ENCODE results near the gene COL23A1.

Gene COL23A1

DNA sequence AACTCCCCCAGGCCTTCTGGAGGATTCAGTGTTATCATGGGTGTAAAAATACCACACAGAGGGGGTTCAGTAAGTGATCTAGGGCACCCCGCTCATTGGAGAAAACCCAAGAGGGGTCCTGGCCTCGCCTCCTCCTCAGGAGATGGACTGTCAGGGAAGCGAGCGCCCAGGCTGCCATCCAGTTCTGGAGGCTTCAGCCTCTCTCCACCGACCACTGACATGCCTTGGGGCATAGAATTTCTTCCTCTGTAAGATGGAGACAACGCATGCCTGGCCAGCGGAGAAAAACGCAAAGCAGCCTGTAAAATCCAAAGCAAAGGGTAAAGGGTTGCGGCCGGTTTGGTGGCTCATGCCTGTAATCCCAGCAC lies 165.4 kb downstream of the COL23A1 start:
- DNase-seq (ENCODE audit: low read depth, low spot score): peak; percentile 69

DNA sequence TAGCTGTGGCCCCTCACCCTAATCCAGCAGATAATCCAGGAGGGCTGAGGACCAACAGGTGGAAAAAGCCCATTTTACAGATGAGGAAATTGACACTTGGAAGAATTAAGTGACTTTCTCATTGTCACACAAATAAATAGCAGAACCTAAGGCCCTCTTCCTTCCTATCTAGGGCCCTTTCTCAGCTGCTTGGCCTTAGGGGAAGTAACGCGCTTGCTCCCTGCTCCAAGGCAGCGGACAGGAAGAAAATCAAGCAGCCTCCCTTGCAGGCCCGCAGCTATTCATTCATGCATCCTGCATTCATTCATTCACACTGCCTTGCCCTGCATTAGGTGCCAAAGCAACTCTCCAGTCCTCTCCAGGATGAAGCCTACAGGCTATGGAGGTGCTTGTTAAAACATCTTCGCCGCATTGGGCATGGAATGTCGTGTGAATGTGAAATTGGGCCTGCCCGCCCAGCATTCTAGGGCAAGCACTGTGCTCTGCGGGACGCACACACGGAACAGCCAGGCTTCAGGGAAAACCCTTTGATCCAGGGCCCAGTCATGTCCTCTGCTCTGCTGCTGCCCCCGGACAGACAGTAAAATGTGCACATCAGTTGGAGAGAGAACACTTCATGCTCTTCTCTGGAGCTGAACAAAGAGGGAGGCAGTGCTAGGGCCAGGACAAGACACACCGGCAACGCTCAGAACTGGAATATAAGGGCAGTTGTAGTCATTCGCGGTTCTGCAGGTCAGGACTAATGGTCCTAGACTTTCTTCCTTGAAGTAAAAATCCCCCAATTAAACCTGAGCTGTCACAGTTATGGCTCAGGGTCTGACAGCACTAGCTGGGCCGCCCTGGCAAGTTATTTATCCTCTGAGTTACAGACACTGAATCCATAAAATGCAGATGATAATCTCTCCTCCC lies 166.0 kb downstream of the COL23A1 start:
- peak; percentile 37 for DNase-seq (ENCODE audit: low read depth, low spot score)

DNA sequence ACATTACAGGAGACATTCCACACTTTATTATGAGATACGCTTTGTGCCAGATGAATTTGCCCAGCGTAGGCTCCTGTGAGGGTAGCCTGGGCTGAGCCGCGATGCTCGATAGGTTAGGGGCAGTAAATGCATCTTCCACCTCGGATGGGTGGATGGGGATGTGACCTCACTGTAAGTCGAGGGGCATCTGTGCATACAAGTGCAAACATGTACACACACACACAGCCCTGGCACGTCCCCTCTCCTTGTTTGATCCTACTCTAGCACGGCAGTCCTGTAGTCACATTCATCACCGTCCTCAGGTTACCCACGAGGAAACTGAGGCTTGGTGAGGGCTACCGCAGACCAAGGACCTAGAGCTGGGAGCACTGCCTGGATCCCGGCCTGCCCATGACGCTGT lies 166.8 kb downstream of the COL23A1 start:
- no peak for DNase-seq (ENCODE audit: low read depth, low spot score)

DNA sequence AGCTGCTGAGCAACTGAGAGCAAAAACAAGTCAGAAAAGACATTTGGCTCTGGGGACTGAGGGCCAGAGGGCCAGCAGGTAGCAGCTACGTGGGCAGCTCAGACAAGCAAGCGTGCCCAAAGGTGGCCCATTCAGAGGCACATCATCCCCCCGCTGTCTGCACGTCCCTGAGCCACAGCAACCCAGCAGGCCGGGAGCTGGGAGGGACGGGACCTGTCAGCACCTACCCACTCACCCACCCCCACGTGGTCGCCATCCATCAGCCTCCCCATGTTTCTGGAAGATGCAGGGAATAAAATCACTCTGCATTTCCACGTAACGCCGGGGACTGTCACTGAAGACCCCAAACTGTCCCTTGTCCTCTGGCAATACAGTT lies 167.8 kb downstream of the COL23A1 start:
- no peak for DNase-seq (ENCODE audit: low read depth, low spot score)

DNA sequence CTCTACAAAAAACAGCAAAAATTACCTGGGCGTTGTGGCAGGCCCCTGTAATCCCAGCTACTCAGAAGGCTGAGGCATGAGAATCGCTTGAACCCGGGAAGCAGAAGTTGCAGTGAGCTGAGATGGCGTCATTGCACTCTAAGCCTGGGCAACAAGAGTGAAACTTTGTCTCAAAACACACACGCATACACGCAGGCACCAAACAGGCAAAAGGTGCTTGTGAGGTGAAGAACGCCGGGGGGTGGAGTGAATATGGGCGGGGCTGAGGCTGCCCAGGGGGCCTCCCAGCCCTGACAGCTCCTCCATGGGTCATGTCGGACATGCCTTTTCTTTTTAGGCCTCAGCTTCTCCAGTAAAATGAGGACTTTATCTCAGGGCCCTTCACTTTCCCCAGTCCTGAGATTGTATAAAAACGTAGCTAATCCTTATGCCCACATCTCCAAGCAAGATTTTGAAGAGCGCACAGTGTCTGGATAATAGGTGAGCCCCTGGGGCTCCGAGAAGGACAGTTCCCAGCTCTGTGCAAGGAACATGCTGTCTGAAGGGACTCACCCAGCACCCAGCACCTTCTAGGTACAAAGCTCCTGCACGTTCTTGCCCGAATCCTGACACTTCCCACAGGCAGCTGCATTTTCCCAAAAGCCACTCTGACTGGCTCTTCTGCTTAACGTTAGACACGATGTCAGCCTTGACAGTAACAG lies 168.3 kb downstream of the COL23A1 start:
- peak; percentile 23 for DNase-seq (ENCODE audit: low read depth, low spot score)

DNA sequence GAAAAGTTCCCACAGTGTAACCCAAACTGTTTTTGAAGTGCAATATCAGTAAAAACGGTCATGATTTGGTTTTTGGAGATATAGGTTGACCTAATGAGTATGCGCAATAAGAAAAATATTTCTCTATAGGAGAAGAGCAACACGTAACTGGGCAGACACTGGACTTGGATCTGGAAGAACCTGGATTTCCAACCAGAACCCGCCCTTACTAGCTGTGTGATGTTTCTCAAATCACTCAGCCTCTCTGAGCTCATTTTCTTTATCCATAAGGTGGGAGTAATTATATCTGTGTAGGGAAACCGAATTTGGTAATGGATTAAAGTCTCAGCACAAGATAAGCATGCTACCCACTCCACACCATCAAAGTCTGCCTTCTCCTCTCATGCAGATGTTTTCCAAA lies 169.1 kb downstream of the COL23A1 start:
- no peak for DNase-seq (ENCODE audit: low read depth, low spot score)

DNA sequence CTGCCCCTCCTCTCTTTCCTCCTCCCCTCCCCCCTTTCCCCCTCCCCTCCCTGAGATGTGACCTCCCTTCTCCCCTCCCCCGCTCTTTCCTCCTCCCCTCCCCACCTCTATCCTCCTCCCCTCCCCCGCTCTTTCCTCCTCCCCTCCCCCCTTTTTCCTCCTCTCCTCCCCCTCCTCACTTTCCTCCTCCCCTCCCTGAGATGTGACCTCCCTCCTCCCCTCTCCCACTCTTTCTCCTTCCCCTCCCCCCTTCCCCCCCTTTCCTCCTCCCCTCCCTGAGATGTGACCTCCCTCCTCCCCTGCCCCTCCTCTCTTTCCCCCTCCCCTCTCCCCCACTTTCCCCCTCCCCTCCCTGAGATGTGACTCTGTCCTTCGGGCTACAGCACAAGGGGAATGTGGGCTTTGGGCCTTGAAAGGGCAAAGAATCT lies 169.8 kb downstream of the COL23A1 start:
- no peak for DNase-seq (ENCODE audit: low read depth, low spot score)

DNA sequence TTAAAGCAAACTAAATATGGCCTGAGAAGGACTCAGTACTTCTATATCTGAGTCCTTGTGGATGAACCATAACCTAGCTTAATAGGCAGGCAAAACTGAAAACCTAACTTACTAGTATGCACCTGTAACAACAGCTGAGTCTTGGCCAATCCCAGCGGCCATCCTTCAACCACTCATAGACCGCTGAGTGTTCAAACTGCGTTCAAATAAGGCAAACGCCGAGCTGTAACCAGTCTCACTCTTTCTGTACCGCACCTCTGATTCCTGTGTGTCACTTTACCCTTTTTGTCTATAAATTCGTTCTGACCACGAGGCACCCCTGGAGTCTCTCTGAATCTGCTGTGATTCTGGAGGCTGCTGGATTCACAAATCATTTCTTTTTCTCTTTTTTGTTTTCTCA lies 170.5 kb downstream of the COL23A1 start:
- no peak for DNase-seq (ENCODE audit: low read depth, low spot score)

DNA sequence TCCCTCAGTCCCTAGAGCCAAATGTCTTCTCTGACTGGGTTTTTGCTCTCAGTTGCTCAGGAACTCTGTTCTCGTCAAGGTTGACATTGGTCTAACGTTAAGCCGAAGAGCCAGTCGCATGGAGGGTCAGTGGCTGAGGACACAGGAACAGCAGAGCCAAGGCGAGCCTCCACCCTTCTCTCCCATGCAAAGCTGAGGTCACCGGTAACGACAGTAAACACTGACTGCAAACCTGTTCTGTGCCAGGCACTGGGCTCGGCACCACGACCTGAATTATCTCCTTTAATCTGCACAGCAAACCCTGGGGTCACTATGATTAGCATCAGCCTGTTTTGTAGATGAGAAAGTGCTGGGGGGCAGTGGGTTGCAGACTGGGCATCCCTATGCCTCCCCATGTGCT lies 171.0 kb downstream of the COL23A1 start:
- no peak for DNase-seq (ENCODE audit: low read depth, low spot score)

DNA sequence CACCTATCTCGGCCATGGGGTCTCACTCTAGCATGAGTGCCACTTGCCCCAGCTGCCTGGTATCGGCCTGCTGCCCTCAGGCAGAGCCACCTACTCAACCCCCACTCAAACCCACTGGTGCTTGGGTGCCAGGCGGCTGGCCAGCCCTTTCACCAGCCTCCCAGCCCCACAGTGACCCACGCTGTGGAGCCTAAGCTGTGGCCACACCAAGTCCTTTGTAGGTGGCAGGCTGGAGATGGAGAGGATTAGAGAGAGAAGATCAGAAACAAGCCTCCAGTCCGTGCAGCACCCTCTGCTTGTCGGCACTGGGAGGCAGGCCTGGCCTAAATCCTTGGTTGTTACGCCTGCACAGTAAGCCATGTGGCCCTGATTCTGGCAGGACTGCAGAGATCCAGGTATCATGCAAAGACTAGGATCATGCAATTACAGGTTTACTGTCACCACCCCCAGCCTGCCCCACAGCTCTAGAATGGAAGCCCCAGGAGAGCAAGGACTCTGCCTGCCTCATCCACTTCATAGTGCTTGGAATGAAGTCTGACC lies 171.7 kb downstream of the COL23A1 start:
- DNase-seq (ENCODE audit: low read depth, low spot score): no peak

DNA sequence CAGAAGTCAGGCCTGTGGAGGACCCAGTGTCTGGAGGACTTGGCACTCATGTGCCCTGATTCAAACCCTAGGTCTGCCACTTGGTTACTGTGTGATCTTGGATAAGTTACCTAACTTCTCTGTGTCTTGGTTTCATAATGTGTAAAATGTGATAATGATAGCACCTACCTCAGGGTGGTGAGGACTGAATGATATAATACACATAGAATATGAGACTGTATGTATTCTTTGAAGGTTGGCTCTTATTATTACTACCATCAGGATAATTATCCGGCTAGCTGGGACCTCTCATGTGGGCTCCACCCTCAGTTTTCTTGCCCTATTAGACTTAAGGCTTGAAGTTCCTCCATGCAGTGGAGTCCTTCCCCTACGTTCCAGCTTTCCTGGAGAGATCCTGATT lies 172.2 kb downstream of the COL23A1 start:
- DNase-seq (ENCODE audit: low read depth, low spot score): no peak

DNA sequence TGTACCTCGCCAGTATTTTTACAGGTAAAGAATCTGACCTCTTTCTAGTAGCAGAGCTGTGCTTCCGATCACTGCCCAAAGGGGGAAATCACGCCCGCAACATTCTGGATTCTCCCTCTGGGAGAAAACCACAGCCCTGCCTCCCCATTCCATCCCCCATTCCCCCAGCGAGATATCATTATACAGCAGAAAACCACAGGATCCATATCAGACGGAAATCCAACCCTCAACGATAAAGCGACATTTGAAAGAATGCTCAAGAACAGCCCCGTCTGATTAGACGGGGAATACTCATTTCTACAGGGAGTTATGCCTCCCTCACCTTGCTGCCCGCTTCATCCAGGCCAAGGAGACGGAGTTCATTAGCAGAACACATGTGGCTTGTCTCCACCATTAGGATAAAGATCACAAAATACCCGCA lies 172.8 kb downstream of the COL23A1 start:
- DNase-seq (ENCODE audit: low read depth, low spot score): no peak

DNA sequence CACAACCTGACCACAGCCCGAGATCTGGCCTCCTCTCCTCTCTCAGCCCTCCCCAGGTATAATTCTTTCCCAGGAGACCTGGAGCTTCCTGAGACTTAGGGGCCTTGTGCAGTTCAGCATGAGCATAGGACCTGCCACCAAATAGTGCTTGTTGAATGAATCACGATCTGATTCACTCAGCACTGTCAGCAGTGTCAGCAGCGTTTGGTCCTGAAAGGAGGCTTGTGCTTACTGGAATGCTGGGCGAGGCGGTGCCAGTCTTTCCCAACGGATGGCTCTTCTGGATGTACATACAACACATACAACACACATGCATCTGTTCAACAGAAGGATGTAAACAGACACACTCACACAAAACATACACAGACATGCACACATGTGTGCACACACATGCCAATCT lies 173.3 kb downstream of the COL23A1 start:
- no peak for DNase-seq (ENCODE audit: low read depth, low spot score)

DNA sequence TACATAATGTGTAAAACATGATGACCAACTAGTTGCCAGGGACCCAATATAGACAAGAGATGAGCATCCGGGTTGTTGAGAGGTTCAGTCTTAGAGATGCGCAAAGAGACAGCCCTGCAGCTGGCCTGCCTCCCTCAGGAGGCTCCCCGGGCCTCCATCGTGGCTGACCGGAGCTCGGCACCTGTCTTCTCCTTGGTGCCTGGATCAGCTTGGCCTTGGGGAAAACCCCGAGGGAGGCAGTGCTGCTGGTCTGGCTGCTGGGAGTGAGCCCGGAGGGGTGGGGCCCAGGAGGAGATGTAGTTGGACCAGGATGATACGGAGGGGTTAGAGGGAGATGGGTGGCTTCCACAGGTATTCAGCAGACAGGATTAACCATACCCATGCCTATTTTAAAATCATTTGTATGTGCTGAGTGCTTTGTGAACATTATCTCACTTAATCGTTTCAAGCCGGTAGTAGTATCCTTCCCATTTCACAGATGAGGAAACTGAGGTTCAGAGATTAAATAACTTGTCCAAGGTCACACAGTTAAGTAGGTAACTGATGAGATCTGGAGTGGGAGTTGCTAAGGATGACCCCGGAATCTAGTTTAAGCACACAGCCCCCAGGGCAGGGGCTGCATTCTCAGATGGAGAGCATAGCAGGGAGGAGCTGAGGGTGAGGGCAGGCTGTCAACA lies 173.8 kb downstream of the COL23A1 start:
- no peak for DNase-seq (ENCODE audit: low read depth, low spot score)

DNA sequence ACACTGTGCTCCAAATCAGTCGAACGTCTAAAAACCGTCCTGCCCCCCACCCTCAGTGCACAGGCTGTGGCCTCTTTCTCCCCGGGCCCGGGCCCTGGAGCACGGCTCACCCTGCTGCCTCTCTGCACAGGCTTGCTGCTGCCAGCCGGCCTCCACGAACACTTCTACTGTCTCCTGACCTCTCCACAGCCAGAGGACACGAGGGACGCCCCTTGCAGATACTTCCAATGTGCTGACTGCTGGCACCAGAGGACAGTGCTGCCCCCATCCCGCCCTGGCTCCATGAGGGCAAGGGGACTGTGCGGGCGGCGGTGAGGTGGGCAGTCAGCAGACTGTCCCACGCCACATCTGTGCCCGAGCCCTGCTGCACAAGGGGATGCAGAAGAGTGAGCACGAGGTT lies 174.8 kb downstream of the COL23A1 start:
- DNase-seq (ENCODE audit: low read depth, low spot score): no peak

DNA sequence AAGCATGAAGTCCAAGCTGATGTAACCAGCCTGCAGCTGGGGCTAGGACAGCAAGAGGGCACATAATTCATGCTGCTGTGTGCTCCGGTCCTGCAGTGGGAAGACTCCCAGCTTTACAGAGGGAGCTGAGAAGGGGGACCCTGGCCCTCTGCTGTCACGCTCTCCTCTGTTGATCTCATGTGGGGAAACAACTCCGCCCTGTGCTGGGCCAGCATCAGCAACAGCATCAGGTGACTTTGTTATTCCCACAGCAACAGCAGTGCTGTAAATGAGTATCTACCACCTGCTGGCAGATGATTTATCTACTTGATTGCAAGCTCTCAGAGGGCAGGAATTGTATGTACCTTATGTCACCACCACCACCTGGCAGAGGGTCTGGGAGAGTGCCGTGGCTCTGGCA lies 176.2 kb downstream of the COL23A1 start:
- DNase-seq (ENCODE audit: low read depth, low spot score): peak; percentile 40

DNA sequence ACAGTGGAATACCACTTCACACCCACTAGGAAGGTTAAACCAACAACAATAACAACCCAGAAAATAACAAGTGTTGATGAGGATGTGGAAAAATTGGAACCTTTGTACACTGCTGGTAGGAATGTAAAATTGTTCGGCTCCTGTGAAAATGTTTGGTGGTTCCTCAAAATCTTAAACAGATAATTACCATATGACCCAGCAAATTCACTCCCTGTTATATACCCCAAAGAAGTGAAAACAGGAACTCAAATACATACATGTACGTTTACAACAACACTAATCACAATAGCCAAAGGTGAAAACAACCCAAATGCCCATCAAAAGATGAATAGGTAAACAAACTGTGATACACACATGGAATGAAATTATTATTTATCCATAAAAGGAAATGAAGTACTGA lies 179.1 kb downstream of the COL23A1 start:
- DNase-seq (ENCODE audit: low read depth, low spot score): no peak

DNA sequence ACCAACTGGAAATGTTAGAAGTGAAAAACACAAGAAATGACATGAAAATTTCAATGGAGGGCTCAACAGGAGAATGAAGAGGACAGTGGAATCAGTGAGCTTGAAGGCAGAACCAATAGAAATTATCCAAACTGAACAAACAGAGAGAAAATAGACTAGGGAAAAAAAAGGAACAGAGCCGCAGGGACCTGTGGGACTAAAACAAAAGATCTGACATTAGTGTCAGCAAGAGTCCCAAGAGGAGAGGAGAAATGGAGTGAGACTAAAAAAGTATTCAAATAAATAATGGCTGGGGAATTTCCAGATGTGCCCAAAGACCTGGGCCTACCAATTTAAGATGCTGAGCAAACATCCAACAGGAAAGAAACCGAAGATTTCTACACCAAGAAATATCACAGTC lies 182.5 kb downstream of the COL23A1 start:
- no peak for DNase-seq (ENCODE audit: low read depth, low spot score)

DNA sequence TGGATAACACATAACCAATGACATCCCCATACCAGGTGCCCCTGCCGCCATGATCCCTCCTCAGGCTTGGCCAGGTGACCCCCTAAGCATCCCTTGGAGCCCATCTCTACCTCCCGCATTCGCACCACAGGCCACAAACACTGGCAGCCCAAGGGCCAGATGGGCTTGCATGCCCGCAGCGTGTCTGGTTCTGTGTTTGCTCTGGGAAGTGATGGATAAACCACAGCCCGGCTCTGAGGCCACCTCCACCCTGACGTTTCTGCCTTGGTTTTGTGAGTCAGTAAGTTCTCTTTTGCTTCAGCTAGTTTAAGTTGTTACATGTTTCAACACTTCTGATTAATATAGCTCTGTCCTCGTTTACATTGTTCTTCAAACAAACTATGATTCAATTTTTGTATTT lies 185.2 kb downstream of the COL23A1 start:
- no peak for DNase-seq (ENCODE audit: low read depth, low spot score)

DNA sequence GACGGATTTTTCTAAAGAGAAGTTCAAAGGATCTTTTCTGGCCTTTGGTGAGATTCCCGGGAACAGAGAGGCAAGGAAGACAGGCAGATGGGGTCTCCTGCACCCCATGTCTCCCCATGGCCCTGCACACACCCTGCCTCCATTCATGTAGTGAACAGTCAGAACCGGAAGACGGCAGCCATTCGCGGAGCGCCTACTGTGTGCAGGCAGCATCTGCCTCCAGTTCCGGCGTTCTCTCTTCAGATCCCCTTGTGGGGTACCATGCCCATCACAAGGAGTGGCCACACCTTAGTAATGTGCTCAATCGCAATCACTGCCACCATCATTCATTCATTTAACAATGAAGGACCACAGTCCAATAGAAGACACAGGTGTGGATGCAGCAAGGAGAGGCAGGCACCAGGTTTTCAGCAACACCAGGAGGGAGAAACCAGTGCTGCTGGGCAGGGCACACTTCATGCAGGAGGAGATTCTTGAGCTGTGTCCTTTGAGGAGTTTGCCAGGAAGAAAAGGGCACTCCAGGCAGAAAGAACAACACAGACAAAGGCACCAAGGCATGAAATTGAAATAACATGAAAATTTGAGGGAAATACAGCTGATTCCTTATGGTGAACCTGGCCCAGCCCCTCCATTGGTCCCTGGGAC lies 186.1 kb downstream of the COL23A1 start:
- no peak for DNase-seq (ENCODE audit: low read depth, low spot score)

DNA sequence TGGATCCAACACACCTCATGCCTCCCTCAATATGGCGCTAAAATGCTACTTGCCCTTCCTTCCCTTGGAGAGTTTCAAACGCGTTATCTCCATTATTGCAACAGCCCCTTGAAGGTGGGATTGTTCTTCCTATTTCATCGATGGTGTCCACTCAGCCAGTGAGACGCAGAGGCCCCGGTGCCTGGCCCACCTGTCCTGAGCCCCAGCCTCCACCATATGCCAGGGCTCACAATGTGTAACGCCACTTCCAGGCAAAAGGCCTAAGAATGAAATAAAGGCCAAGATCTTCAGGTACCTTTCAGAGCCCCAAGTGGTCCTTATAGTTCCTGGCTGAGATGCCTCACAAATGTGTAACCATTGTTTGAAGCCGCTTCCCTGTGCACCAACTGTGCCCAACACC lies 186.8 kb downstream of the COL23A1 start:
- no peak for DNase-seq (ENCODE audit: low read depth, low spot score)

DNA sequence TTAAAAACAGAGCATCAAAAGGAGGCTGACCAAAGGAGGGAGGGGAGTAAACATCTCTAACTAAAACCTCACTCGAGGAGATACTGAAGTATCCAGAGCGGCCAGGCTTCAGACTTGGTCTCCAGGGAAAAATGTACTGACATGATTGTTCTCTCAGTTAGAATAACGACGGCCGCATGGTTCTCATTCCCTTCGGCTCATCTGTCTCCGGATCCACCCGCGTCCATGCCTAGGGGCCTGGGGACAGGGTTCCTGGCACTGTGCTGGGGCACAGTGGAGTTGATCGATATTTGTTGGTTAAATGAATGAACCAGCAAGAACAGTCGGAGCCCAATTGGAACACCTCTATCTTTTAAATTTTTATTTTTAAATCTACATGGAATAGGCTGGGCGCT lies 190.5 kb downstream of the COL23A1 start:
- DNase-seq (ENCODE audit: low read depth, low spot score): peak; percentile 4
